Stomach smooth muscle (tissue), 2 donors: ENCODE measurements around the gene TTLL5.

Source experiments
- H3K27ac ChIP-seq: one replicate; pipeline ENCODE4 v1.7.0; 2013; ENCODE audit warnings: mild to moderate bottlenecking, low read length, inconsistent platforms
- H3K27me3 ChIP-seq, 2 donors: one replicate each; pipeline ENCODE4 v1.7.0; 2013; ENCODE audit warnings: low read length in 2 of 2; ENCODE audit not compliant: insufficient read depth in 2 of 2, control insufficient read depth in 1 of 2
- H3K36me3 ChIP-seq, 2 donors: one replicate each; pipeline ENCODE4 v1.7.0; 2013; ENCODE audit warnings: low read length in 2 of 2; ENCODE audit not compliant: control insufficient read depth in 2 of 2, insufficient read depth in 2 of 2
- H3K4me1 ChIP-seq: one replicate; pipeline ENCODE4 v1.7.0; 2013; ENCODE audit warnings: low read length; ENCODE audit not compliant: control insufficient read depth, insufficient read depth
- H3K4me3 ChIP-seq, 2 donors: one replicate each; pipeline ENCODE4 v1.7.0; 2013; ENCODE audit warnings: low read length in 2 of 2
- H3K9ac ChIP-seq, 2 donors: one replicate each; pipeline ENCODE4 v1.7.0; 2013; ENCODE audit warnings: low read length in 2 of 2, mild to moderate bottlenecking in 1 of 2
- H3K9me3 ChIP-seq, 2 donors: one replicate each; pipeline ENCODE4 v1.7.0; 2013; ENCODE audit warnings: low read length in 2 of 2; ENCODE audit not compliant: control insufficient read depth in 2 of 2
- donor health status: healthy.
- donor health status: Pancreatic carcinoma.

Gene TTLL5

DNA sequence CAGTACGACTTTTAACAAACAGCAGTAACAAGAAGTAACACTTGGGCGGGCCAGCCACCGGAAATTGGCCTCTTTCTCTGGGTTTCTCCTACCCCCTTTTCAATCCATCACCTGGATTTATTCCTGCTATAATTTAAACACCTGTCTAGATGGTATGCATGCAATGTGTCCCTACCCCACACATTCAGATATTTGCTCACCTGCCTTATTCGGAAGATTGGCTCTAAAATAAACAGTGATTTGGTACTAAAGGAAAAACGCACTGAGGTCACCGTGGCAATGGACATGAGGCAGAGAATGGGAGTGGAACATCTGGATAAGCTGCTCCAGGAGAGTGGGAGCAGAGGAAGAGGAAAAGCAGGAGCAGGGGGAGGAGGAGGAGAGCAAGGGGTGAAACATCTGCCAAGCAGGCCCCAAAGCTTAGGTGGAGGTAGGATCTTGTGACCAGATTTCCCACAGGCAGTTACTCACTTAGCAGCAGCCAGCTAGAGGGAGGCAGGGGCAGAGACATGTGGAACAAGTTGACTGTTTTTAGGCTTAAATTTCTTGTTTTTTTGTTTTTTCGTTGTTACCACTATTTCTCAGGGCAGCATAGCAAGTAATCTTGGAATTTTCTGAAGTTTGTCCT is 150.9 kb downstream of the TTLL5 start:
- H3K4me1 ChIP-seq, result no peaks in the 10 kb centered on the region
- no peak overlapping the region for H3K27ac ChIP-seq
- no peak overlapping the region for H3K9ac ChIP-seq
- no peaks in the 10 kb centered on the region for H3K36me3 ChIP-seq
- H3K27me3 ChIP-seq, result no peaks in the 10 kb centered on the region
- H3K9me3 ChIP-seq, result no peaks in the 10 kb centered on the region
- H3K4me3 ChIP-seq, result no peak overlapping the region

DNA sequence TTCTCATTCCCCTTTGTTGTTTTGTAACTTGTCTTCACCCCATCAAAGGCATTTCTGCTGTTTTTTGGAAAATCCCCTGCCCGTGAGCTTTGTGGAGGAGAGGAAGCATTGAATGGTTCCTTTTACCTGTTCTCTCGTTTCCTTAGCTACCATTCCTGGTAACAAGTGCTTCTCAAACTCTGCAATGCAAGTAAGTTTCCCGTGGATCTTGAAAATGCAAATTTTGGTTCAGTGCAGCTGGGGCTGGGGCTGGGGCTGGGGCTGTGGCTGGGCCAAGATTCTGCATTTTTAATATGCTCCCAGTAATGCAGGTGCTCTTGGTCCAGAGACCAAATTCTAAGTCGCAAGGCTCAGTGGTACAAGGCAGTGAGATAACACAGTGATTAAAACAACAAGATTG is 151.6 kb downstream of the TTLL5 start:
- H3K4me1 ChIP-seq, result no peaks in the 10 kb centered on the region
- no peak overlapping the region for H3K27ac ChIP-seq

DNA sequence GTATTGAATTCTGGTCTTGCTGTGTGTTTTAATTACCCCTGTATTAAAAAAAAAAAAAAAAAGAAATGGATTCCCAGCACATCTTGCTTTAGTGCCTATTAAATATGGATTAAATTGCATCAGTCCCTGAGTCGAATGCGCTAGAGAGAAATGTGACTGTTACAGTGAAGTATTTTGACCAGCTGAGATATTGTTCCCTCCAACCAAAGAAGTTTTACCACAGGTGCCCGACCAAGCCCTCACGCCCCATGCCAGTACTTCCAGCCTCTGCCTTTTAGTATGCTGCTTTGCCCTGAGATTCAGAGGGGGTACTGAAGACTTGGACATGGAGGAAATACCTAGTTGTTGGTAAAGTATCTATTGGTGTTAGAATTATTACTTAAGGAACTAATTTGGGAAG is 159.7 kb downstream of the TTLL5 start:
- peaks cover 24% of the 10 kb centered on the region for H3K4me1 ChIP-seq
- H3K9ac ChIP-seq, result no peak overlapping the region

More for the DNA sequence above, 151.6 kb downstream of the TTLL5 start:
- Histone ChIP-seq H3K4me3 (no peak overlapping the region), H3K27me3 (no peaks in the 10 kb centered on the region), H3K9ac (no peak overlapping the region), H3K9me3 (no peaks in the 10 kb centered on the region), H3K36me3 (no peaks in the 10 kb centered on the region)

DNA sequence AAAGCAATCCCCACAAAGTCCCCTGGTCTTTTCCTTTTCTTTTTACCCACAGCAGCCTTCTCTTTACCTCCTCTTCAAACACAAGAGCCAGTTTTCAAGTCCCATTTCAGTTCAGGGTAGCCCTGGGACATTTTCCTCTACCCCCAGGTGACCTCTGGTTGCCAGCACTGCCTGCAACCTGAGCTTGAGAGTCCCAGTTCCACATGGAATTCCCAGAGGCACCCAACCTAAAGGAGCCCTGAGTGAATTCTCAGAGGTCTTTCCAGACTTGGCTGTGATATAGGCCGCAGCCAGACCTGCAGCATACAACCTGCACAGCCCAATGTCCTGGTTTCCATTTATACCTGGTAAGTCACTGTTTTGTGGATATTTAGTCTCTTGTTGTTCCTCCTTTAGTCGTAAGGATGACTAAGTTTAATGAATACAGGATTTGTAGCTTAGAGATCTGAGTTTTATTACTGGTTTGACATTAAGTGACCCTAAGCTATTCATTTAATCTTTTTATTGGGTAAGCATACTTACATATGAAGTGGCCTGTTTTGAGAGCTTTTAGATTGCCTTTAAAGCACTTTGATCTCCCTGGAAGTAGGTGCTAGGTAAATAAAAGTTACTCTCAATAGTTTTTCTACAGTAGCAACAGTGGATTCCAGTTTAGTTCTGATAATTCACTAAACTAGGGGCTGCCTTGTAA is 160.9 kb downstream of the TTLL5 start:
- Histone ChIP-seq H3K36me3 (peaks cover 0 to 4% of the 10 kb centered on the region in 2 donors), H3K27ac (peak overlapping the region; percentile 60), H3K4me1 (peaks cover 27% of the 10 kb centered on the region), H3K9me3 (no peaks in the 10 kb centered on the region), H3K9ac (no peak overlapping the region), H3K4me3 (no peak overlapping the region), H3K27me3 (no peaks in the 10 kb centered on the region)

More for the DNA sequence above, 159.7 kb downstream of the TTLL5 start:
- Histone ChIP-seq H3K4me3 (no peak overlapping the region), H3K36me3 (peaks cover 0 to 4% of the 10 kb centered on the region in 2 donors), H3K27ac (no peak overlapping the region), H3K9me3 (no peaks in the 10 kb centered on the region), H3K27me3 (no peaks in the 10 kb centered on the region)

DNA sequence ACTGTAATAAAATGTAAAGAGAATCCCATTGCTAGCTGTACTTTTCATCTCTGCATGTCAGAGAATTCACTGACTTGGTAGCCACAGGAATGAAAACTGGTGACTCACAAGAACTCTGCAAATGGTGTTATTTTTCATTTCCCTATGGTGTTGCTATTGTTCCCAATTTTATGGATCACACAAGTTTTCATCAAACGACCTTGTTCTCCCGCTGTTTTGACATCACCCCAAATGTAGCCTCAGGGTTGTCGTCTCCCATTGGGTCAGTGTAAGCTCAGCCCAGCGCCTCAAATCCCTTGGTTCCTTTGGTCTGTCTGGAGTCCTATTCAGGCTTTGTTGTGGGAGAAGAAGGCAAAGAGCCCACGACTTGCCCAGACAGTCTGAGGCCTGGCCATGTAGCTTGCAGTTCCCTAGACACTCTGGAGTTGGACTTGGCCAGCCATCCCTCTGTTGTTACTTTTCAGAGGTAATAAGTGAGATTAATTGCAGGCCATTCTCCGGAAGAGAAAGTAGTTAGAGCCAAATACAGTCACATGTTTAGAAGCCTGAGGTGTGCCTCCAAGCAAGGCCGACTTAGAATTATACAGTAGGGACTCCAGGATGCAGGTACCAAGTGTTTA is 161.6 kb downstream of the TTLL5 start:
- H3K9me3 ChIP-seq, result no peaks in the 10 kb centered on the region
- H3K9ac ChIP-seq, result no peak overlapping the region
- H3K27ac ChIP-seq, result peak overlapping the region; percentile 60
- H3K36me3 ChIP-seq, result peaks cover 0 to 4% of the 10 kb centered on the region in 2 donors
- peaks cover 27% of the 10 kb centered on the region for H3K4me1 ChIP-seq
- no peaks in the 10 kb centered on the region for H3K27me3 ChIP-seq
- H3K4me3 ChIP-seq, result peak overlapping the region in 1 of 2 donors; percentile 10

DNA sequence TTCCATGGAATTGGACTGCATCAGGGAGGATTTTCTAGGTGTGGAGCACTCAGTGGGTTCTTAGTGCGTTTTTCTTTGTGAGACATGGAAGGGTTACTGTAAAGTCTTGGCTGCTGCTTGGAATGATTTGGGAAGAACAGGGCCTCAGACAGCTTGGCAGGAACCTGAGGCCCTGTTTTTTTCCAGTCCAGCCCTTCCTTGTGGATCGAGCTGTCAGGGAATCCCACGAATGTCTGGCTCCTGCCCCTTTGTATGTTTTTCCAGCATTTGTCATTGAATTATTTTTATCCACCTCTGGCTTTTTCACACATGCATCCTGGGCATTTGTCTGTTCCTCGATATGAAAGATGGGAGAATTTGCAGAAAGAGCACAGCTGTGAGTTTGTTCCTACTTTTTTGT is 162.3 kb downstream of the TTLL5 start:
- H3K9me3 ChIP-seq, result no peaks in the 10 kb centered on the region
- peaks cover 0 to 4% of the 10 kb centered on the region in 2 donors for H3K36me3 ChIP-seq

DNA sequence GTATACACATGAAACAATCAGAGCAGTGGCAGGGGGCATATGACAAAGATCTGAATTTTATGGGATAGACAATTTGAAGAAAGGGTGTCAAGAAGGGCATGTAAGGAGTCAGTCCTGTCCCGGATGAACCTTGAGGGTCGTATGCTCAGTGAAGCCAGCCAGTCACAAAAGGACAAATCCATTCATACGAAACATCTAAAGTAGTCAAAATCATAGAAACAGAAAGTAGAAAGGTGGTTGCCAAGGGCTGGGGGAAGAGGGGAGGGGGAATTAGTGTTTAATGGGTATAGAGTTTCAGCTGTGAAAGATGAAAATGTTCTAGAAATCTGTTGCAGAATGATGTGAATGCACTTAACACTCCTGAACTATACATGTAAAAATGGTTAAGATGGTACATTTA is 163.3 kb downstream of the TTLL5 start:
- no peaks in the 10 kb centered on the region for H3K27me3 ChIP-seq
- peaks cover 27% of the 10 kb centered on the region for H3K4me1 ChIP-seq
- no peak overlapping the region for H3K4me3 ChIP-seq
- no peak overlapping the region for H3K9ac ChIP-seq
- peak overlapping the region; percentile 60 for H3K27ac ChIP-seq
- H3K36me3 ChIP-seq, result peaks cover 0 to 4% of the 10 kb centered on the region in 2 donors
- H3K9me3 ChIP-seq, result no peaks in the 10 kb centered on the region

More for the DNA sequence above, 162.3 kb downstream of the TTLL5 start:
- Histone ChIP-seq H3K27ac (peak overlapping the region; percentile 60), H3K4me1 (peaks cover 27% of the 10 kb centered on the region), H3K4me3 (peak overlapping the region in 1 of 2 donors; percentile 31), H3K27me3 (no peaks in the 10 kb centered on the region), H3K9ac (no peak overlapping the region)

DNA sequence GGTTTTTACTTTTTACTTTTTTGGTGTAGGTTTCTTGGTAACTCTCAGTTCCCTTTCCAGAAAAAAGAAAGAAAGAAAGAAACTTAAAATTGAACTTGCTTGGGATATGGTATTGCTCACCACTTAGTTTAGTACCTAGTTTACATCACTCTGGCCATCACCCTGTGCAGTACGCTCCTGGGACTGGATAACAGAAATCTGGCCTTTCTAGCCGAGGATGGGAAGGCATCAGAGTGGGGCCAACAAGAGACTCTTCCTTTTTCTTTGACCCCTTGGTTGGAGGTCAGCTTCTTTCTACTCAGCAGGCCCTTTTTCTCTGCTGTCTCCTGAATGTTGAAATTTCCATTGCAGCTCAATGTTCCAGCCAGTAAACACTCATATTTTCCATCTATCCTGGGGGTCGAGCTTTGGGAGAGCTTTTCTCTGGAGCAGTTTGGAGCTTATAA is 164.1 kb downstream of the TTLL5 start:
- Histone ChIP-seq H3K36me3 (no peaks in the 10 kb centered on the region), H3K4me3 (peak overlapping the region; percentile 52 to 54), H3K27ac (peak overlapping the region; percentile 86), H3K4me1 (peaks cover 27% of the 10 kb centered on the region), H3K9me3 (no peaks in the 10 kb centered on the region), H3K9ac (peak overlapping the region; percentile 60 to 62), H3K27me3 (no peaks in the 10 kb centered on the region)

DNA sequence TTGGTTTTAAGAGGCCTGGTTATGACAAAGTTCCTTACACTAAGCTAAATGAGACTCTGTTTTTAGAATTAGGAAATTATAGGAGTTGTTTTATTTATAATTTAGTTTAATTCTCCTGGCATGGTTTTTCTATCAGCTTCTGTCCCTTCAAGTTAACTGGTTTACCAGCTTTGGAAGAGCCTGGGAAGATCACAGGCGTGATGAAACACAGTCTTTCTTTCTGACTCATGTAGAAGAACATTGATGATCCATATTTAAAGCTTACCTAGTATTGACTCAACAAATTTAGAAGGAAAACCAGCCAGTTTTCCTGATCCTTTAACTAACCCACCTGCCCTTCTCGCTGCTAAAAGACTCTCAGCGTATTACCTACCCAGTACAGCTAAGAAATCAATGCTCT is 165.6 kb downstream of the TTLL5 start:
- Histone ChIP-seq H3K27ac (no peak overlapping the region), H3K9ac (no peak overlapping the region), H3K27me3 (no peaks in the 10 kb centered on the region), H3K4me3 (no peak overlapping the region), H3K4me1 (peaks cover 27% of the 10 kb centered on the region), H3K9me3 (no peaks in the 10 kb centered on the region), H3K36me3 (no peaks in the 10 kb centered on the region)

DNA sequence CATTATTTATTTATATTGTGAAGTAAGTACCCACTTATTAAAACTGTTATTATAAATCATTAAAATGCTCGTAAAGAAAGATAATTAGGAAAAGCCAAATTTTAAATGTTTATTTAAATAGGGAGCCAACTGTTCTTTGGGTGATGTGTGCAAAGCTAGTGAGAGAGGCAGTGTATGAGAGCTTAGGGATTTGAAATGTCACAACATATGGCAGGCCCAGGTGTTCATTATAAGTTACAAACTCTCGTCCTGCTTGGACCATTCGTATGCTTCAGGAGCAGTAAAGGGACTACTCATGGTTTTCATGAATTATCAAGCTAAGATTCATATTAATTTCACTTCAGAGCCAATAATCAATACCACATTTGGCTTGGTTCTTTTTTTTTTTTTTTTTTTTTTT is 166.3 kb downstream of the TTLL5 start:
- Histone ChIP-seq H3K9ac (no peak overlapping the region), H3K4me3 (no peak overlapping the region), H3K4me1 (peaks cover 27% of the 10 kb centered on the region), H3K36me3 (no peaks in the 10 kb centered on the region), H3K27ac (no peak overlapping the region), H3K27me3 (no peaks in the 10 kb centered on the region), H3K9me3 (no peaks in the 10 kb centered on the region)
